ENCODE results near the gene MRPL54.

Gene MRPL54

DNA sequence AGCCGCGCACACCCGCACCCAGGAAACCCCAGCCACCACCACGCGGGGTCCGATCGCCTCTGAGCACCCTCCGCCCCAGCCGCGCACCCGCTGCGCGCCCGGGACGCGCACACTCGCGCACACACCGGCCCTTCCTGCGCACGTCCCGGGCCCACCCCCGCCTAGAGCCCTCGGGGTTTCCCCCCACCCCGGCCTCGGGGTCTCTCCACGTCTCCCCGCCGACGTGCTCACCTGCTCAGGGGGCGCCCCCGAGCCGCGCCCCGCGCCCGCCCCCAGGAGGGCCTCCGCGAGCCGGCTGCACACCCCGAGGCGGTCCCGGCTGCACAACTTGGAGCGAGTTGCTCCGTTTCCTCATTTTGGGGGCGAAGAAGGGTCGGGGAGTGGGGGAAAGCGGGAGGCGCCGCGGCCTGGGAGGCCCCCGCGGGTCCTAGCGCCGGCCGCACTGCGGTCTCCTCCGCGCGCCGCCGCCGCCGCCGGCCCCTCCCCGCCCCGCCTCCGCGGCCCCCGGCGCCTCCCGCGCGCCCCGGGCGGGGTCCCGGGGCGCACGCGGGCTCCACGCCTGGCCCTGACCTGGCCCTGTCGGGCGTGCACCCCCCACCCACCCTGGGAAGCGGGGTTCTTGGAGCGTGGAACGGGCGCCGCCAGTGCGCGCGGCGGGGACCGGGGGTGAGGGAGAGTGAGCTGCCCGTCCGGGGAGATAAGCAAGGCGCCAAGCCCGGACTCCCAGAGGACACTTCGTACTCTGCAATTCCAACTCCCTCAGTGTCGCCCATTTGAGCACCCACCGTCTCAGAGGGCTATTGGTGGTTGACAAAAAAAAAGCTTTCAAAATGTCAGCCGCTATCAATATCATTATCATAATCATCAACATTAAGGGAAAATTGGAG, 23.7 kb downstream of the MRPL54 start, which contains the start of gene MATK:
Gene MATK (minus strand): TSS at position 444 of the 887 bp plus-strand sequence. CDS start 1,246 bp downstream, outside the sequence.
- Histone ChIP-seq H3K27me3 (ENCODE audit: control insufficient read depth, insufficient read depth, low read length) (peaks cover 3% of the 10 kb centered on the region; the same call in 1 of the 2 replicates), H3K36me3 (ENCODE audit: control insufficient read depth, insufficient read depth, low read length) (peaks cover 2% of the 10 kb centered on the region), H3K4me1 (ENCODE audit: control insufficient read depth, insufficient read depth, low read length) (peaks cover 7% of the 10 kb centered on the region), H3K9me3 (ENCODE audit: control insufficient read depth, insufficient read depth, low read length) (no peaks in the 10 kb centered on the region), H3K4me3 (ENCODE audit: low read length) (peak within 1 kb of the TSS; percentile 86), H3K27ac (ENCODE audit: low read length) (no peak within 1 kb of the TSS)
- WGBS (ENCODE audit: insufficient coverage, insufficient read length) = no CpG with 5 or more reads among the region's 101 CpGs
- no peak for DNase-seq (ENCODE audit: low read depth, low spot score)

- Histone ChIP-seq H3K36me3 (ENCODE audit: control insufficient read depth, insufficient read depth, low read length) (peaks cover 2% of the 10 kb centered on the region; the same call in 1 of the 2 replicates), H3K9me3 (ENCODE audit: control insufficient read depth, insufficient read depth, low read length) (no peaks in the 10 kb centered on the region; the same call in 1 of the 2 replicates), H3K27ac (ENCODE audit: low read length) (no peak overlapping the region), H3K4me3 (ENCODE audit: low read length) (no peak overlapping the region), H3K4me1 (ENCODE audit: control insufficient read depth, insufficient read depth, low read length) (peaks cover 3% of the 10 kb centered on the region), H3K27me3 (ENCODE audit: control insufficient read depth, insufficient read depth, low read length) (peaks cover 3% of the 10 kb centered on the region; the same call in 1 of the 2 replicates)
- DNase-seq (ENCODE audit: low read depth, low spot score) = no peak
- no CpG with 5 or more reads among the region's 16 CpGs for WGBS (ENCODE audit: insufficient coverage, insufficient read length)
Measured at GRCh38 chr19:3788996-3789778, 26.7 kb downstream of the MRPL54 start.

GRCh38 chr19:3790209-3790734, 27.8 kb downstream of the MRPL54 start:
- Histone ChIP-seq H3K4me3 (ENCODE audit: low read length) (no peak overlapping the region), H3K9me3 (ENCODE audit: control insufficient read depth, insufficient read depth, low read length) (no peaks in the 10 kb centered on the region; the same call in 1 of the 2 replicates), H3K27me3 (ENCODE audit: control insufficient read depth, insufficient read depth, low read length) (peaks cover 3% of the 10 kb centered on the region; the same call in 1 of the 2 replicates), H3K4me1 (ENCODE audit: control insufficient read depth, insufficient read depth, low read length) (no peaks in the 10 kb centered on the region; the same call in 1 of the 2 replicates), H3K36me3 (ENCODE audit: control insufficient read depth, insufficient read depth, low read length) (peaks cover 2% of the 10 kb centered on the region; the same call in 1 of the 2 replicates), H3K27ac (ENCODE audit: low read length) (no peak overlapping the region)
- WGBS (ENCODE audit: insufficient coverage, insufficient read length) = no CpG with 5 or more reads among the region's 6 CpGs
- no peak for DNase-seq (ENCODE audit: low read depth, low spot score)

DNA sequence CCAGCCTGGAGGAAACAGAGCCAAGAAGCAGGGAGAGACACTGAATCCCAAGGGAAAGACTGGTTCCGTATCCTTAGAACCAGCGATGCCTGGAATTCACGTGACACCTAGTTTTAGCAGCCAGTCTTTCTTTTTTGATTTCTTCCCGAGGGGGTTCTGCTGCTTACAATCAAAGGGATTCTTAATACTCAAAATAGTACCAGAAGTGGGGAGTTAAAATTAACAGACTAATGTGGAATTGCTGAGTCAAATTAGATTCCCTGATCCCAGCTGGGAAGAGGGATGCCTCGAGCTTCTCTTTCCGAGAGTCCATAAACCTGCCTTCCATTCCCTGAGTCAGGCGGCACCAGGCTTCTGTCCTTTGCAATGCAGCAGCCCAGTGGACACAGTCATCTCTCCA, 28.5 kb downstream of the MRPL54 start:
- H3K27me3 ChIP-seq (ENCODE audit: control insufficient read depth, insufficient read depth, low read length) = no peaks in the 10 kb centered on the region
- DNase-seq (ENCODE audit: low read depth, low spot score) = no peak
- H3K4me1 ChIP-seq (ENCODE audit: control insufficient read depth, insufficient read depth, low read length) = no peaks in the 10 kb centered on the region; the same call in 1 of the 2 replicates

GRCh38 chr19:3792114-3792513, 29.6 kb downstream of the MRPL54 start:
- DNase-seq (ENCODE audit: low read depth, low spot score) = no peak
- H3K36me3 ChIP-seq (ENCODE audit: control insufficient read depth, insufficient read depth, low read length) = no peaks in the 10 kb centered on the region
- H3K27ac ChIP-seq (ENCODE audit: low read length) = no peak overlapping the region
- H3K27me3 ChIP-seq (ENCODE audit: control insufficient read depth, insufficient read depth, low read length) = no peaks in the 10 kb centered on the region
- WGBS (ENCODE audit: insufficient coverage, insufficient read length) = no CpG with 5 or more reads among the region's 3 CpGs
- no peaks in the 10 kb centered on the region; the same call in none of the 2 replicates for H3K9me3 ChIP-seq (ENCODE audit: control insufficient read depth, insufficient read depth, low read length)
- H3K4me3 ChIP-seq (ENCODE audit: low read length) = no peak overlapping the region
- no peaks in the 10 kb centered on the region; the same call in 1 of the 2 replicates for H3K4me1 ChIP-seq (ENCODE audit: control insufficient read depth, insufficient read depth, low read length)

More for the DNA sequence above, 28.5 kb downstream of the MRPL54 start:
- Histone ChIP-seq H3K4me3 (ENCODE audit: low read length) (no peak overlapping the region), H3K27ac (ENCODE audit: low read length) (no peak overlapping the region), H3K36me3 (ENCODE audit: control insufficient read depth, insufficient read depth, low read length) (no peaks in the 10 kb centered on the region), H3K9me3 (ENCODE audit: control insufficient read depth, insufficient read depth, low read length) (no peaks in the 10 kb centered on the region; the same call in 1 of the 2 replicates)
- WGBS (ENCODE audit: insufficient coverage, insufficient read length) = no CpG with 5 or more reads among the region's 7 CpGs

DNA sequence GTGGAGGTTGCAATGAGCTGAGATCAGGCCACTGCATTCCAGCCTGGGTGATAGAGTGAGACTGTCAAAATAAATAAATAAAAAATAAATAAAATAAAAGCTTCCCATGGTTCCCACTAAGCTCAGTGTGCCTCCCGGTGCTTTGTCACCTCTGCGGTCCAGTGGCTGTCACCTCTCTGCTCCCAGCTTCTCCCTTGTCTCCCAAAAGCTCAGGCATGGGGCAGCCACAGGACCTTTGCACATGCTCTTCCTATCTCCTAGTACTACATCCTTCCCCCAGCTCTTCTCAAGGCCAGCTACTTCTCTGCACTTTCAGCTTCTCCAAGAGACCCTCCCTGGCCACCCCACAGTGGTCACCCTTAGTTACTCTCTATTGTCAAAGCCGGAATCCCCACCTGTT, 31.3 kb downstream of the MRPL54 start:
- no peaks in the 10 kb centered on the region; the same call in 1 of the 2 replicates for H3K4me1 ChIP-seq (ENCODE audit: control insufficient read depth, insufficient read depth, low read length)
- H3K36me3 ChIP-seq (ENCODE audit: control insufficient read depth, insufficient read depth, low read length) = no peaks in the 10 kb centered on the region
- H3K27ac ChIP-seq (ENCODE audit: low read length) = no peak overlapping the region
- no peaks in the 10 kb centered on the region; the same call in none of the 2 replicates for H3K9me3 ChIP-seq (ENCODE audit: control insufficient read depth, insufficient read depth, low read length)
- no CpG with 5 or more reads among the region's 3 CpGs for WGBS (ENCODE audit: insufficient coverage, insufficient read length)
- no peak overlapping the region for H3K4me3 ChIP-seq (ENCODE audit: low read length)
- DNase-seq (ENCODE audit: low read depth, low spot score) = no peak
- H3K27me3 ChIP-seq (ENCODE audit: control insufficient read depth, insufficient read depth, low read length) = no peaks in the 10 kb centered on the region

- Histone ChIP-seq H3K4me3 (ENCODE audit: low read length) (no peak overlapping the region), H3K27ac (ENCODE audit: low read length) (no peak overlapping the region), H3K9me3 (ENCODE audit: control insufficient read depth, insufficient read depth, low read length) (no peaks in the 10 kb centered on the region; the same call in none of the 2 replicates), H3K4me1 (ENCODE audit: control insufficient read depth, insufficient read depth, low read length) (no peaks in the 10 kb centered on the region; the same call in 1 of the 2 replicates), H3K36me3 (ENCODE audit: control insufficient read depth, insufficient read depth, low read length) (no peaks in the 10 kb centered on the region), H3K27me3 (ENCODE audit: control insufficient read depth, insufficient read depth, low read length) (no peaks in the 10 kb centered on the region)
- no peak for DNase-seq (ENCODE audit: low read depth, low spot score)
- no CpG with 5 or more reads among the region's 2 CpGs for WGBS (ENCODE audit: insufficient coverage, insufficient read length)
Measured at GRCh38 chr19:3796358-3796757, 33.9 kb downstream of the MRPL54 start.

- Histone ChIP-seq H3K4me1 (ENCODE audit: control insufficient read depth, insufficient read depth, low read length) (no peaks in the 10 kb centered on the region), H3K27ac (ENCODE audit: low read length) (no peak overlapping the region), H3K27me3 (ENCODE audit: control insufficient read depth, insufficient read depth, low read length) (no peaks in the 10 kb centered on the region), H3K4me3 (ENCODE audit: low read length) (no peak overlapping the region), H3K9me3 (ENCODE audit: control insufficient read depth, insufficient read depth, low read length) (no peaks in the 10 kb centered on the region; the same call in none of the 2 replicates), H3K36me3 (ENCODE audit: control insufficient read depth, insufficient read depth, low read length) (no peaks in the 10 kb centered on the region)
- WGBS (ENCODE audit: insufficient coverage, insufficient read length) = no CpG with 5 or more reads among the region's 6 CpGs
- DNase-seq (ENCODE audit: low read depth, low spot score) = no peak
Measured at GRCh38 chr19:3798137-3798536, 35.7 kb downstream of the MRPL54 start.

GRCh38 chr19:3800996-3801395, 38.5 kb downstream of the MRPL54 start:
- Histone ChIP-seq H3K4me1 (ENCODE audit: control insufficient read depth, insufficient read depth, low read length) (no peaks in the 10 kb centered on the region), H3K27me3 (ENCODE audit: control insufficient read depth, insufficient read depth, low read length) (no peaks in the 10 kb centered on the region), H3K4me3 (ENCODE audit: low read length) (peak overlapping the region; percentile 13; the same call in 1 of the 2 replicates), H3K9me3 (ENCODE audit: control insufficient read depth, insufficient read depth, low read length) (no peaks in the 10 kb centered on the region; the same call in 1 of the 2 replicates), H3K27ac (ENCODE audit: low read length) (no peak overlapping the region), H3K36me3 (ENCODE audit: control insufficient read depth, insufficient read depth, low read length) (no peaks in the 10 kb centered on the region)
- no peak for DNase-seq (ENCODE audit: low read depth, low spot score)
- no CpG with 5 or more reads among the region's 21 CpGs for WGBS (ENCODE audit: insufficient coverage, insufficient read length)

All from iPS DF 6.9 (cell line).